GM23338 (cell line): Measurements from ENCODE around the gene FRAS1. TPM values are rescaled to one million over a fixed set of nuclear protein-coding genes. Genes with fewer than 3 reads are reported as not detected.

Experiments used
- ATAC-seq: fragments of 200-7000 bp; cut with Tn5 transposase; 3 replicates; pipeline ENCODE4 v1.9.1; 2020
- DNase-seq: peaks from one replicate; pipeline ENCODE4 v3.0.0-alpha.2; 2015; ENCODE audit warnings: low spot score
- H2AFZ ChIP-seq: fragments of 200-600 bp; sonication (generic); 2 replicates; pipeline ENCODE4 v1.8.0; 2016; ENCODE audit warnings: antibody characterized with exemption, mild to moderate bottlenecking, moderate library complexity
- H3F3A ChIP-seq: fragments of 200-600 bp; sonication (generic); replicated peaks from 2 replicates; pipeline ENCODE4 v1.8.0; 2017; ENCODE audit warnings: antibody characterized with exemption, mixed run types, low read depth
- H3K27ac ChIP-seq: fragments of 200-600 bp; sonication (generic); 2 replicates; pipeline ENCODE4 v1.6.1; 2016; ENCODE audit warnings: low read depth
- H3K27me3 ChIP-seq: fragments of 200-600 bp; sonication (generic); 2 replicates; pipeline ENCODE4 v1.8.0; 2016; ENCODE audit warnings: mild to moderate bottlenecking, mixed run types, moderate library complexity; ENCODE audit not compliant: insufficient read depth
- H3K36me3 ChIP-seq: fragments of 200-600 bp; sonication (generic); 2 replicates; pipeline ENCODE4 v1.8.0; 2016; ENCODE audit warnings: mild to moderate bottlenecking; ENCODE audit not compliant: insufficient read depth
- H3K4me1 ChIP-seq: fragments of 200-600 bp; sonication (generic); 2 replicates; pipeline ENCODE4 v1.8.0; 2016; ENCODE audit warnings: mild to moderate bottlenecking, moderate library complexity; ENCODE audit not compliant: insufficient read depth
- H3K4me2 ChIP-seq: fragments of 200-600 bp; sonication (generic); 2 replicates; pipeline ENCODE4 v1.7.1; 2017; ENCODE audit warnings: mixed run types
- H3K4me3 ChIP-seq: fragments of 200-600 bp; sonication (generic); 2 replicates; pipeline ENCODE4 v1.6.1; 2016; ENCODE audit warnings: mixed run types
- H3K79me2 ChIP-seq: fragments of 200-600 bp; sonication (generic); replicated peaks from 2 replicates; pipeline ENCODE4 v1.8.0; 2017; ENCODE audit warnings: mild to moderate bottlenecking; ENCODE audit not compliant: insufficient read depth
- H3K9me2 ChIP-seq: fragments of 200-600 bp; sonication (generic); 2 replicates; pipeline ENCODE4 v1.8.0; 2017; ENCODE audit not compliant: insufficient read depth
- H4K20me1 ChIP-seq: fragments of 200-600 bp; sonication (generic); replicated peaks from 2 replicates; pipeline ENCODE4 v1.8.0; 2017; ENCODE audit warnings: mild to moderate bottlenecking; ENCODE audit not compliant: insufficient read depth
- H3K27ac Mint-ChIP-seq: 2 replicates; pipeline ENCODE4 v1.8.0; 2020; ENCODE audit warnings: inconsistent platforms, mild to moderate bottlenecking, moderate library complexity, mixed read lengths
- H3K27me3 Mint-ChIP-seq: 3 replicates; pipeline ENCODE4 v1.8.0; 2022; ENCODE audit warnings: low read depth, mild to moderate bottlenecking, moderate library complexity, mixed read lengths, inconsistent platforms; ENCODE audit not compliant: insufficient read depth, poor library complexity
- H3K36me3 Mint-ChIP-seq: 3 replicates; pipeline ENCODE4 v1.8.0; 2021; ENCODE audit warnings: low read depth, mild to moderate bottlenecking, inconsistent platforms, moderate library complexity, mixed read lengths
- H3K4me1 Mint-ChIP-seq: 3 replicates; pipeline ENCODE4 v1.8.0; 2020; ENCODE audit warnings: mild to moderate bottlenecking, inconsistent platforms, mixed read lengths
- H3K4me3 Mint-ChIP-seq: 3 replicates; pipeline ENCODE4 v1.8.0; 2021; ENCODE audit warnings: moderate library complexity, mild to moderate bottlenecking, inconsistent platforms, mixed read lengths
- H3K9me3 Mint-ChIP-seq: 3 replicates; pipeline ENCODE4 v1.8.0; 2020; ENCODE audit warnings: moderate library complexity, mild to moderate bottlenecking, inconsistent platforms, mixed read lengths
- CREB1 ChIP-seq: fragments of 250-450 bp; sonication (Bioruptor Pico); IDR thresholded peaks from 2 replicates; pipeline ENCODE4 v1.5.0; 2020; ENCODE audit warnings: low read depth, mild to moderate bottlenecking, moderate library complexity
- CTCF ChIP-seq, 2 experiments: fragments of 200-600 bp in 1 of 2; sonication (generic) in 1 of 2; conservative IDR thresholded peaks; 2 replicates each; pipeline versions ENCODE4 v1.5.1 to v1.6.1; 2016 to 2017; ENCODE audit warnings: antibody characterized with exemption in 2 of 2, low read depth in 2 of 2, mild to moderate bottlenecking in 2 of 2, moderate library complexity in 1 of 2
- EZH2 ChIP-seq: fragments of 200-600 bp; sonication (generic); IDR thresholded peaks from one replicate; pipeline ENCODE4 v1.8.0; 2017; ENCODE audit warnings: antibody characterized with exemption, mild to moderate bottlenecking, low read depth; ENCODE audit not compliant: unreplicated experiment
- EZH2phosphoT487 ChIP-seq: fragments of 200-600 bp; sonication (generic); IDR thresholded peaks from one replicate; pipeline ENCODE4 v1.8.1; 2018; ENCODE audit warnings: antibody characterized with exemption; ENCODE audit not compliant: unreplicated experiment
- JUNB ChIP-seq: IDR thresholded peaks from one replicate; pipeline ENCODE4 v1.6.1; 2016; ENCODE audit warnings: antibody characterized with exemption; ENCODE audit not compliant: unreplicated experiment
- NANOG ChIP-seq: IDR thresholded peaks from 2 replicates; pipeline ENCODE4 v1.6.1; 2016; ENCODE audit warnings: antibody characterized with exemption, borderline replicate concordance
- POLR2AphosphoS5 ChIP-seq: IDR thresholded peaks from 2 replicates; pipeline ENCODE4 v1.6.1; 2016; ENCODE audit warnings: antibody characterized with exemption, low read depth
- STAT1 ChIP-seq: IDR thresholded peaks from one replicate; pipeline ENCODE4 v1.6.1; 2016; ENCODE audit warnings: antibody characterized with exemption; ENCODE audit not compliant: unreplicated experiment
- ZNF114 ChIP-seq: fragments of 250-450 bp; sonication (Bioruptor Pico); IDR thresholded peaks from 2 replicates; pipeline ENCODE4 v1.5.0; 2020; ENCODE audit warnings: mild to moderate bottlenecking, moderate library complexity
- ZNF331 ChIP-seq: fragments of 250-450 bp; sonication (Bioruptor Pico); IDR thresholded peaks from 2 replicates; pipeline ENCODE4 v1.5.0; 2020; ENCODE audit warnings: low read depth, mild to moderate bottlenecking, moderate library complexity
- ZNF462 ChIP-seq: fragments of 250-450 bp; sonication (Bioruptor Pico); IDR thresholded peaks from 2 replicates; pipeline ENCODE4 v1.5.0; 2020; ENCODE audit warnings: mild to moderate bottlenecking, moderate library complexity
- polyA plus RNA-seq: library from polyadenylated mRNA; unstranded; fragments of >200 nt; fragmentation: Nextera tagmentation; extraction: Ambion mirVana; gene quantifications from 2 replicates; pipeline ENCODE4 v1.2.1, GENCODE V29; 2016
- total RNA-seq: library from RNA; depleted of rRNA; stranded (reverse); fragments of >200 nt; shearing (Covaris generic); gene quantifications from 2 replicates; pipeline ENCODE4 v1.2.3, GENCODE V29; 2014
- TF ChIP-seq, protein P1 (sequence below): IDR thresholded peaks from 2 replicates; pipeline ENCODE4 v1.6.1; 2016; ENCODE audit warnings: antibody characterized with exemption
- TF ChIP-seq, protein P2 (sequence below): IDR thresholded peaks from one replicate; pipeline ENCODE4 v1.6.1; 2018; ENCODE audit warnings: antibody characterized with exemption; ENCODE audit not compliant: unreplicated experiment

FRAS1 gene
- total and polyA plus RNA-seq, 2 experiments from 2014 or later, result 12.4 to 108 TPM

DNA sequence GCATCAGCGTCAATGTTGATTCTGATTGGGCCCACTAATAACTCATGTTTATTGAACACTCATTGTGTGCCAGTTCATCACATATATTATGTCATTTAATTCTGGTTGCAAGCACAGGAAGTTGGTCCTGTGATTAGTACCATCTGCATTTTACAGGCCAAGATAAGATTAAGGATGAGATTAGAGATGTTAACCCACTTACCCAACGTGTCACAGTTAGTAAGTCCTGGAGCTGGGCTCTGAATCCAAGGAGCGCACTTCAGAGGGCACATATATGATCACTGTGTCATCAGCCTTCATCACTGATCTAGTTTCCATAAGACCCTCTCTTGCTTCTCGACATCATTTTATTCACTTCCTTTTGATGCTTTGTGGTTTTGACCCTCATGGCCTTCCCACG, 289.1 kb downstream of the FRAS1 start:
- no peaks in the 10 kb centered on the region for H3F3A ChIP-seq
- no peak for DNase-seq
- H4K20me1 ChIP-seq, result no peaks in the 10 kb centered on the region; the same call in 1 of the 2 replicates
- H3K4me1 Mint-ChIP-seq, result peaks cover 25% of the 10 kb centered on the region
- H3K4me2 ChIP-seq, result no peak overlapping the region
- H3K4me3 ChIP-seq, result no peak overlapping the region
- no peak for TF ChIP-seq ZNF462 (CRISPR knock-in tag)
- no peak for TF ChIP-seq CTCF (conservative IDR thresholded peaks at IDR 0.05; ENCODE audit: low read depth in 2 of 2)
- TF ChIP-seq EZH2, result no peak
- TF ChIP-seq NANOG, result no peak
- no peak for TF ChIP-seq EZH2phosphoT487
- no peak for TF ChIP-seq POLR2AphosphoS5
- no peak for TF ChIP-seq JUNB
- TF ChIP-seq ZNF331, result no peak
- no peak for TF ChIP-seq STAT1
- no peak for TF ChIP-seq ZNF114
- TF ChIP-seq, protein P1, sequence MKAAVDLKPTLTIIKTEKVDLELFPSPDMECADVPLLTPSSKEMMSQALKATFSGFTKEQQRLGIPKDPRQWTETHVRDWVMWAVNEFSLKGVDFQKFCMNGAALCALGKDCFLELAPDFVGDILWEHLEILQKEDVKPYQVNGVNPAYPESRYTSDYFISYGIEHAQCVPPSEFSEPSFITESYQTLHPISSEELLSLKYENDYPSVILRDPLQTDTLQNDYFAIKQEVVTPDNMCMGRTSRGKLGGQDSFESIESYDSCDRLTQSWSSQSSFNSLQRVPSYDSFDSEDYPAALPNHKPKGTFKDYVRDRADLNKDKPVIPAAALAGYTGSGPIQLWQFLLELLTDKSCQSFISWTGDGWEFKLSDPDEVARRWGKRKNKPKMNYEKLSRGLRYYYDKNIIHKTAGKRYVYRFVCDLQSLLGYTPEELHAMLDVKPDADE, result no peak
- TF ChIP-seq, protein P2, sequence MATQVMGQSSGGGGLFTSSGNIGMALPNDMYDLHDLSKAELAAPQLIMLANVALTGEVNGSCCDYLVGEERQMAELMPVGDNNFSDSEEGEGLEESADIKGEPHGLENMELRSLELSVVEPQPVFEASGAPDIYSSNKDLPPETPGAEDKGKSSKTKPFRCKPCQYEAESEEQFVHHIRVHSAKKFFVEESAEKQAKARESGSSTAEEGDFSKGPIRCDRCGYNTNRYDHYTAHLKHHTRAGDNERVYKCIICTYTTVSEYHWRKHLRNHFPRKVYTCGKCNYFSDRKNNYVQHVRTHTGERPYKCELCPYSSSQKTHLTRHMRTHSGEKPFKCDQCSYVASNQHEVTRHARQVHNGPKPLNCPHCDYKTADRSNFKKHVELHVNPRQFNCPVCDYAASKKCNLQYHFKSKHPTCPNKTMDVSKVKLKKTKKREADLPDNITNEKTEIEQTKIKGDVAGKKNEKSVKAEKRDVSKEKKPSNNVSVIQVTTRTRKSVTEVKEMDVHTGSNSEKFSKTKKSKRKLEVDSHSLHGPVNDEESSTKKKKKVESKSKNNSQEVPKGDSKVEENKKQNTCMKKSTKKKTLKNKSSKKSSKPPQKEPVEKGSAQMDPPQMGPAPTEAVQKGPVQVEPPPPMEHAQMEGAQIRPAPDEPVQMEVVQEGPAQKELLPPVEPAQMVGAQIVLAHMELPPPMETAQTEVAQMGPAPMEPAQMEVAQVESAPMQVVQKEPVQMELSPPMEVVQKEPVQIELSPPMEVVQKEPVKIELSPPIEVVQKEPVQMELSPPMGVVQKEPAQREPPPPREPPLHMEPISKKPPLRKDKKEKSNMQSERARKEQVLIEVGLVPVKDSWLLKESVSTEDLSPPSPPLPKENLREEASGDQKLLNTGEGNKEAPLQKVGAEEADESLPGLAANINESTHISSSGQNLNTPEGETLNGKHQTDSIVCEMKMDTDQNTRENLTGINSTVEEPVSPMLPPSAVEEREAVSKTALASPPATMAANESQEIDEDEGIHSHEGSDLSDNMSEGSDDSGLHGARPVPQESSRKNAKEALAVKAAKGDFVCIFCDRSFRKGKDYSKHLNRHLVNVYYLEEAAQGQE, result no peak
- TF ChIP-seq CREB1 (CRISPR knock-in tag), result no peak
- no peaks in the 10 kb centered on the region for H3K79me2 ChIP-seq
- H3K4me3 Mint-ChIP-seq, result no peak overlapping the region
- H2AFZ ChIP-seq, result no peak overlapping the region
- no peaks in the 10 kb centered on the region for H3K27me3 ChIP-seq
- H3K9me3 Mint-ChIP-seq, result no peaks in the 10 kb centered on the region
- no peak overlapping the region for H3K27ac Mint-ChIP-seq
- ATAC-seq, result no peak
- H3K27me3 Mint-ChIP-seq, result no peaks in the 10 kb centered on the region
- H3K36me3 Mint-ChIP-seq, result peaks cover 12% of the 10 kb centered on the region; the same call in 2 of the 3 replicates
- H3K4me1 ChIP-seq, result 0 out of 2 replicates have a peak, but pooled peaks cover 2% of the 10 kb centered on the region
- no peaks in the 10 kb centered on the region for H3K36me3 ChIP-seq
- H3K9me2 ChIP-seq, result no peaks in the 10 kb centered on the region
- H3K27ac ChIP-seq, result no peak overlapping the region
